Central memory CD4-positive, alpha-beta T cell (primary cell): ENCODE measurements around the gene EIF5A2.
"Not testable (repeated sequence)": the region's sequence is repeated elsewhere in the genome, so short reads cannot be mapped to it uniquely, and the experiment has no call there.

Experiments
- DNase-seq: peaks from one replicate; pipeline ENCODE4 v3.0.0; 2022

Gene EIF5A2

DNA sequence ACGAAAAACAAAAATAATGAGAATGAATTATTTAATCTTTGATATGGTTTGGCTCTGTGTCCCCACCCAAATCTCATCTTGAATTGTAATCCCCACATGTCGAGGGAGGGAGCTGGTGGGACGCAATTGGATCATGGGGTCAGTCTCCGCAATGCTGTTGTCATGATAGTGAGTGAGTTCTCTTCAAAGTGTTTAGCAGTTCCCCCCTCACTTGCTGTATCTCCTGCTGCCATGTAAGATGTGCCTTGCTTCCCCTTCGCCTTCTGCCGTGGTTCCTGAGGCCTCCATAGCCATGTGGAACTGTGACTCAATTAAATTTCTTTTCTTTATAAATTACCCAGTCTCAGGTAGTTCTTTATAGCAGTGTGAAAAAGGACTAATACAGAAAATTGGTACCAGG lies 12.1 kb downstream of the EIF5A2 start:
- DNase-seq = not testable (repeated sequence)

DNA sequence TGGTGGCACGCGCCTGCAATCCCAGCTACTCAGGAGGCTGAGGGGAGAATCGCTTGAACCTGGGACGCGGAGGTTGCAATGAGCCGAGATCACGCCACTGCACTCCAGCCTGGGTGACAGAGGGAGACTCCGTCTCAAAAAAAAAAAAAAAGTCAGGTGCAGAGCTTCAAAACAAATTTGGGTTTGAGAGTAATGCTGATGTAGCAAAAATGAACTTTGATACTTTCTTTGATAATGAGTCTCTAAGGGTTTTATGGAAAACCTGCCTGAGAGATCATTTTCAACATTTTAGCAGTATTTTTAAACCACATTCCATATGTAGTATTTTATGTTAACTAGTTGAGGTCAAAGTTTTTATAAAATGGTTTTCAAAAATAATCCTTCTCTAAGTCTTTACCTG lies 14.5 kb downstream of the EIF5A2 start:
- no peak for DNase-seq

DNA sequence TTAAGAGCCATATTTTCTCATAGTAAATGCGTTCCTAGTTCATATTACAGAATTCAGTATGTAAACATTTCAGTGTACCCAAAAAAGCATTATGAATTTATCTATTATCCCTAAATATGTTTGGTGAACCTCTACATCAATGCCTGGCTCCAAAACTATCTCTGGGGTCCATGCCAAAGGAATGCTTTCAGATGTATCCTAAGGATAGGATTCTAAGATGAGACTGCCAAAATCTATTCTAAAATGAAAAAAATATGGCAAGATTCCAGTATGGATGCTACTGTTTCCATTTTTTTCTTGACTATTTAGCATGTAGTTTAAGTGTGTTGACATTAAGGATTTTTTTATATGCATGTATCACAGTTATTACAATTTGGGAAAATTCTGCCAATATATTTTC lies 18.8 kb downstream of the EIF5A2 start:
- DNase-seq = no peak

DNA sequence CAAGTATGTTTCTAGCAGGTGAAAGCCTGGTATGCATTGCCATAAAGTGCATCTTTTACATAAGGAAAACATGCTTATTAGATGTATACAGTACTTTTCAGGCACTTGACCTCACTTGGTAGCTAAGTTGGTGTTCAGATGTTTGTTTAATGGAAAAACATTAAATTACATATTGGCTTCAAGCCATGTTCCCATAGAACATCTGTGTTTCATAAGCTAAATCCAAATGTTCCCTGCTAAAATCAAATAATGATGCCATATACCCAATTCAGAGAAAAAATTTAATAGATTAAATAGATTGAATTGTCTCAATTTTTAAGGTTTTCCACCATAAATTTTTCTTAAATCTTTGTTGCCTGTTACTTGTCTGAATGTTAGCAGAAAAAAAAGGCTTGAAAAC lies 19.3 kb downstream of the EIF5A2 start:
- no peak for DNase-seq

DNA sequence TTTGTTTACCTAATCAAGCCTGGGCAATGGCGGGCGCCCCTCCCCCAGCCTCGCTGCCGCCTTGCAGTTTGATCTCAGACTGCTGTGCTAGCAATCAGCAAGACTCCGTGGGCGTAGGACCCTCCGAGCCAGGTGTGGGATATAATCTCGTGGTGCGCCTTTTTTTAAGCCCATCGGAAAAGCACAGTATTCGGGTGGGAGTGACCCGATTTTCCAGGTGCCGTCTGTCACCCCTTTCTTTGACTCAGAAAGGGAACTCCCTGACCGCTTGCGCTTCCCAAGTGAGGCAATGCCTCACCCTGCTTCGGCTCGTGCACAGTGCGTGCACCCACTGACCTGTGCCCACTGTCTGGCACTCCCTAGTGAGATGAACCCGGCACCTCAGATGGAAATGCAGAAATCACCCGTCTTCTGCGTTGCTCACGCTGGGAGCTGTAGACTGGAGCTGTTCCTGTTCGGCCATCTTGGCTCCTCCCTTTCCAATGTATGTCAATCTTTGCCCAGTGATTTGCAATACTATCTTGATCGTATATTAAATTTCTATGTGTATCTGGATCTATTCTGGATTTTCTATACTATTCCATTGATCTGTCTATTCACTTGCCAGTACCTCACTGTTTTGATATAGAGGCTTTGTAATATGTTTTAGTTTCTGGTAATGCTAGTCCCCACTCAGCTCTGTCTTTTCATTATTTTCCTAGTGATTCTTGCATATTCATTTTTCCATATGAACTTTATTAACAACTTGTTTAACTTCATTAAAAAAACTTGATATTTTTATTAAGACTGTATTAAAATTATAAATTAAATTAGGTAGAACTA lies 24.1 kb downstream of the EIF5A2 start:
- not testable (repeated sequence) for DNase-seq

DNA sequence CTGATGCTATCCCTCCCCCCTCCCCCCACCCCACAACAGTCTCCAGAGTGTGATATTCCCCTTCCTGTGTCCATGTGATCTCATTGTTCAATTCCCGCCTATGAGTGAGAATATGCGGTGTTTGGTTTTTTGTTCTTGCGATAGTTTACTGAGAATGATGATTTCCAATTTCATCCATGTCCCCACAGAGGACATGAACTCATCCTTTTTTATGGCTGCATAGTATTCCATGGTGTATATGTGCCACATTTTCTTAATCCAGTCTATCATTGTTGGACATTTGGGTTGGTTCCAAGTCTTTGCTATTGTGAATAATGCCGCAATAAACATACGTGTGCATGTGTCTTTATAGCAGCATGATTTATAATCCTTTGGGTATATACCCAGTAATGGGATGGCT lies 29.7 kb downstream of the EIF5A2 start:
- DNase-seq = not testable (repeated sequence)

DNA sequence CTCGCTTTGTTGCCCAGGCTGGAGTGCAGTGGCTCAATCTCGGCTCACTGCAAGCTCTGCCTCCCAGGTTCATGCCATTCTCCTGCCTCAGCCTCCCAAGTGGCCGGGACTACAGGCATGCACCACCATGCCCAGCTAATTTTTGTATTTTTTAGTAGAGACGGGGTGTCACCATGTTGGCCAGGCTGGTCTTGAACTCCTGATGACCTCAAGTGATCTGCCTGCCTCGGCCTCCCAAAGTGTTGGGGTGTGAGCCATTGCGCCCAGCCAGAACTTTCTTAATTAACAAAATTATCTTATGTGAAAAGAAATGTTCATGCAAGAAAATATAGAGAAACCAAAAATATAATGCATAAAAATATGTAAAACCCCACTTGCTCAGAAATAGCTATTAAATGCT lies 31.1 kb downstream of the EIF5A2 start:
- not testable (repeated sequence) for DNase-seq

DNA sequence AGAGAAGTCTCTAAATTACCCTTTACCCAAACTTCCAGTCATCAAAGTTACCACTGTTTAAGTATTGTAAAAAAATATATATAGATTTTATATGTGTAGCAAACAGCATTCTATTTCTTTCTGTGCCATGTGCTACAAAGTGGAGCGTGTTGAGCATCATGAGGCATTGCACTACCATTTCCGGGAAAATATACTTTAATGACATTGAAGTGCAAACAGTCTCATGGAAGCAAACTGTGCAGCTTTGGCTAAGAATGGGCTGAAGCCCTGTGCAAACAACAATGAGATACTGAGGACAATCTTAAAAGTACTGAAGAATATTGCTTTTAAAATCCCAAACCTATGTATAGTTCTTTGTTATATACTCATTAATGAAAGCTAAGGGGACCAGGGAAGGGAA lies 31.9 kb downstream of the EIF5A2 start:
- DNase-seq = no peak

DNA sequence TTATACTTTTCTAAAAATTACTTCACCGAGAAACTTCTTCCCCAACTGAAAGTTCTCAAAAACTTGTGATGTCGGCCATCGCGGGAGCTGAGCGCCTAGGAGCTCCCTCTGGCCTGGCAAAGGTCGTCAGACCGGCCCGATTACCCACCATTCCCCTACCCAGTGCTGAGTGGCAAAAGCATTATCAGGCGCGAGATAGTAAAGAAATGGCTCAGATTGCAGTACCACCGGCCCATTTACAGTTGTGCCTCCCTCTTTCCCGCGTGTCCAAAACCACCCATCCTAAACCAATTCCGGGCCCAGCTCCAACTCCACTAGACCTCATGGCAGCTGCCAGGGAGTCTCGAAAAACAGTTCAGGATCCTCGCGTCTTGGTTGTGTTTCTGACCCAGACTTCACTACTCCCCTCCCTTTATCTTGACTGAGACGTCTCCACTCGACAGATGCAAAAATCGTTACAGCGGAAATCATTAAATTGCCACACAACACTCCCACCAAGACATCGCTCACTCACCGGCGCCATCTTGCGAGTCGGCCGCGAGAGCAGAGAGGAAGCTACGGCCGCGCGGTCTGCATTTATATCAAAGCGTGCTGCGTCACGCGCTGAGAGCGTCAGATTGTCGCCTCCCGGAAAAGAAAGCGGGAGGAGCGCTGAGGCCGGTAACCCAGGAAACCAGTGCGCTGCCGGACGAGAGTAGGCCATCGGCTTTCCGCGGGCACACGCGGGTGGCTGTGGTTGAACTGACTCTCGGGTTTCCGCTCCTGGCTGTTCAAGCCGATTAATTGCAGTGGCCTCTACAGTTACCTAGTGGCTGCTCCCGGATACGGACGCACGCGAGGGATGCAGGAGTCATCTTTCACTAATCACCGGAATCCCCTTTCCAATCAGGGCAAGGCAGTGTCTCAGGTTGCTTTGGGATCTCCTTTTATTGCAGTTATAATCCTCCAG lies 38.5 kb downstream of the EIF5A2 start, which contains the start of gene RPL22L1:
Gene RPL22L1, minus strand, starts transcription at position 551 of the 949 bp plus-strand sequence. Its CDS starts 28 bp downstream, at position 523.
- DNase-seq = peak; percentile 93

DNA sequence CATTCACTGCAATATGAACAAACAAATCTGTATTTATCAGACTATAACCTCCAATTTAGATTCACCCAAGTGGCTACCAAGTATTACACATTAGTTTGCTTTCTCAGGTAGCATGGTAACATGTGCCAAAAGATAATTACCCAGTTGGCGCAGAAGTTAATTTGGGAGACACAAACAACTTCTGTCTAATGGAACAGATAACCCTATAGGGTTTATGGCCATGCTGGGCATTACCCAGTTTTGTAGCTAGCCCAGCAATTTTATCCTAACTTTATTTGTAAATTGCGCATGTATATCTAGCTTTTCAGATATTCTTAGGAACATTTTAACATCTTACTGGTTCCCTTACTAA lies 39.2 kb downstream of the EIF5A2 start:
- no peak for DNase-seq

DNA sequence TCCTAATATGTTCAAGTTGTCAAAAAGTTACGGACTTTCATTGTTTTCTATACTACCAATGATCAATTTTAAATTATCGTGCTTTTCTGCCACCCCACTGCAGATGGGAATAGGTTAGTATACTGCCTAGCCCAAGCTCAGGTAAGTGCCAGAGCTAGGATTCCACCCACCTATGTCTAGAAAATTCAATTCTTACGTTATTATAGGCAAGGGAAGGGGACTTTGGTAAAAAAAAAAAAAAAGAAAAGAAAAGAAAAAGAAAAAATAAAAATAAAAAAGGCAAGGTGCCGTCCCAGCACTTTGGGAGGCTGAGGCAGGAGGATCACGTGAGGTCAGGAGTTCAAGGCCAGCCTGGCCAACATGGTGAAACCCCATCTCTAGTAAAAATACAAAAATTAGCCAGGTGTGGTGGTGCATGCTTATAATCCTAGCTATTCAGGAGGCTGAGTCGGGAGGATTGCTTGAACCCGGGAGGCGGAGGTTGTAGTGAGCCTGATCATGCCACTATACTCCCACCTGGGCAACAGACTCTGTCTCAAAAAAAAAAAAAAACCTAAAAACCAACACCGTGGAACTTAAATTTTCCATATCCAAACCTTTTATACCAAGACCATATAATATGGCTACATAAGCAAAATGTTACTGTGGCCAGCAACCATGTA lies 39.7 kb downstream of the EIF5A2 start:
- no peak for DNase-seq

DNA sequence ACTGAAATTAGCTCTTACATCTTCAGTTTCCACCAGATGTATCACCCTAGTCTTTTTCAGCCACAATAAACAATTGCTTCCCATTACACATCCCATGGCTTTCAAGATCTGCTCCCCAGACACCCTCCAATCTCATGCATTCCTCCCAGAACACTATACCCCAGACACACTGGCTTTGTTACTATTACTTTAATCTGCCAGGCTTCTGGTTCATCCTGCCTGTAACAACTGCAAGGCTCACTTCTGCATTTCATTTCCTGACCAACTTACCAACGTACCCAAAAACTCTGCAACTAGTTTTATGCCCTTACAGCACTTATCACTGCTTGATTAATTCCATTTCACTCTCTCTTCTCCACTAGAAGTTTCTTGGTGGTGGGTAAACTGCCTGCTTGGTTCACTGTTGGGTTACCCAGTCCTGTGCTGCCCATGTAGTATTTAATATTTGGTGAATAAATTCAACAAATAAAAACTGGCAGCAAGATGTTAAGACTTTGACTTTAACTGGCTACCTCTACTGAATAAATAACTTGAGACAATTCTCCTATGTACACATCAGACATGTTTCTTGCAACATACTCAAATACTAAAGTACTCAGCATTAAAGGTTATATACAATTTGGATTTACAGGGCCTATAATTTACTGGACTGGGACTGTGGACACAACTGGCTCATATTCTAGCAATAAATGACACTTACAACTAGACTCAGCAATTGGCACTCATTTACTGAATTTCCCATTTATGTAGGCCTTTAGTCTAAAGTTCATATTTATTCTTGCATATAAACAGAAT lies 41.1 kb downstream of the EIF5A2 start:
- DNase-seq = no peak

DNA sequence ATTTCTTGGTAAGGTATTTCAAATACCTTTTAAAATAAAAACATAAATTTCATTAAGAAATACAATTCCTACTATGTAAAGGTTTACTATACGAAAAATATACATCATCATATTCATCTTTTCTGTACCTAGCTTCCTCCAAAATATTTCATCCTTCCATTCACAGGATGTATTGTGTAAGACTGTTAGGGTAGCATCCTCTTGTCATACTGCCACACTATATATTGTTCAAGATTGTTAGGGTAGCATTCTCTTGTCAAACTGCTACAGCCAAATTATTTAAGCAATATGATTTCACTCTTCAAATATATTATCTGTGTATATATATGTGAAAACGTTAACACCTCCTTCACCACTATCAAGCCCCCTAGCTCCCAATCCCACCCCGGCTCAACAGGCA lies 41.9 kb downstream of the EIF5A2 start:
- DNase-seq = no peak

DNA sequence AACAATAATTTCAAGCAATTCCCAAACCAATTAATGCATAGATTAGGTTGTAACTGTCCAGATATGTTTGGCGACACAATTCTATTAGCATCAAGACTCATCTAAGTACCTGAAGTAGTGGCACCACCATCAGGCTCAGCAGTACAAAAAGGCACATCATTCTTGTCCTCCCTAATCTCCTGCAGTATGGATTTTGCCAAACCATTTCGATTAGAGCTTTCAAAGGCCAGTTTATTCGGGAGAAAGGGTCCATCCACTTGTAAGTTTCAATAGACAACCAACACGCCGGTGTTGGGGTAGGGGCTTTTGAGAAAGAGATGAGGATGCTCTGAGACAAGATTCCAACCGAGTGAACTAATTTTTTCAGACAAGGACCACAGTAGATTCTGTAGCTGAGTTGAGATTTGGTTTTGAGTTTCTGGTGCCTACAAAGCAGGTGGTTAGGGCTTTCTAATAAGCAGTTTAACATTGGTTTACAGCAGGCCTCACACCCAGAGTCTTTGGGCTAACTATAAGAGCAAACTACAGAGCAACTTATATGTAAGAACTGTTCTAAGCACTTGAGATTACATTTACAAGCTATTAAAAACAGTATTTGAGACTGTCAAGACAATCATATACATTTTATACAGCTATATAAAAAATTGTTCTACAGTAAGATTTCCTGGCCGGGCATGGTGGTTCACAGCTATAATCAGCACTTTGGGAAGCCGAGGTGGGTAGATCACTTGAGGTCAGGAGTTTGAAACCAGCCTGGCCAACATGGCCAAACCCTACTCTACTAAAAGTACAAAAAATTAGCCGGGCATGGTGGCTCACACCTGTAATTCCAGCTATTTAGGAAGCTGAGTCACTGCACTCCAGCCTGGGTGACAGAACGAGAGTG lies 43.0 kb downstream of the EIF5A2 start:
- no peak for DNase-seq

DNA sequence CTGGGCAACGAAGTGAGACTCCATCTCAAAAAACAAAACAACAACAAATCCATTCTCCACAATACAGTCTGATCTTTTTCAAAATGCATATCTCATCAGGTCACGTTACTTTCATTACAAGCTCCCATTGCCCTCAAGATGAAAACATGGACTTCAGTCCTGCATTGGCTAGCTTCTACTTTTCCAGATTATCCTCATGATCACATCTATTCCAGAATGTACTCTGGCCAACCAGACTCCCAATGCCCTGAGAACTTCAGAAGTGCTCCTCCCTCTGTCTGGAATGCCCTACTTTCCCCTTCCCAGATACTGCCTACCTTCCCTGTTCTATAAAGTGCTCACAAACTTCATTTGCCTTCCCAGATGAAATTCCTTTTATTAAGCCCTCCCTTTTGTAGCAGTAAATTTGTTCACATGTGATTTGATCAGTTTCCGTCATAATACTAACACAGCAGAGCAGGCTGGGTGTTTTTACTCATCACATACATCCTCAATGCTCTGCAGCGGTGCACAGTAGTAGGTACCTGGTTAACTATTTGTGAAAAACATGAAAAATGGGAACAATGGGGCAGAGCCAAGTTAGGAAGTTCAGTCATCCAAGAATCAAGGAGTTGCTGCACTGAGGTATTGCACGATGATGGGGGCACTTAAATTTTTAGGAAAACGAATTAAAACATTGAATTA lies 43.8 kb downstream of the EIF5A2 start:
- no peak for DNase-seq

DNA sequence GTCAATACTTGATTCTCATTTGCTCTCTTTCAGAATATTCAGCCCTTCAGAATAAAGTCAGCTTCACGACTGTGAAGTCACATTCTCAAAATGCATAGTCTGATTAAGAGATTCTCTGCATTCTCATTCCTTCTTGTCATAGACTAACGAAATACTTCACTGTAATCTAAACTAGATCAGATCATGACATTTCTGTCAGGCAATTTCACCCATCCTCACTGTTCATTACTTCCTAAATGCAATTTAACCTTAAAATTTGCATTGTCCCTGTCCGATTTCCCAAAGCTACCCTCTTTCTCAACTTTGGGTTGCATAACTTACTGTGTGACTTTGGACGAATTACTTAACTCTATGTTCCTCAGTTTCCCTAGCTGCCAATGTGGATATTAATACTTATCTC lies 44.6 kb downstream of the EIF5A2 start:
- DNase-seq = no peak

DNA sequence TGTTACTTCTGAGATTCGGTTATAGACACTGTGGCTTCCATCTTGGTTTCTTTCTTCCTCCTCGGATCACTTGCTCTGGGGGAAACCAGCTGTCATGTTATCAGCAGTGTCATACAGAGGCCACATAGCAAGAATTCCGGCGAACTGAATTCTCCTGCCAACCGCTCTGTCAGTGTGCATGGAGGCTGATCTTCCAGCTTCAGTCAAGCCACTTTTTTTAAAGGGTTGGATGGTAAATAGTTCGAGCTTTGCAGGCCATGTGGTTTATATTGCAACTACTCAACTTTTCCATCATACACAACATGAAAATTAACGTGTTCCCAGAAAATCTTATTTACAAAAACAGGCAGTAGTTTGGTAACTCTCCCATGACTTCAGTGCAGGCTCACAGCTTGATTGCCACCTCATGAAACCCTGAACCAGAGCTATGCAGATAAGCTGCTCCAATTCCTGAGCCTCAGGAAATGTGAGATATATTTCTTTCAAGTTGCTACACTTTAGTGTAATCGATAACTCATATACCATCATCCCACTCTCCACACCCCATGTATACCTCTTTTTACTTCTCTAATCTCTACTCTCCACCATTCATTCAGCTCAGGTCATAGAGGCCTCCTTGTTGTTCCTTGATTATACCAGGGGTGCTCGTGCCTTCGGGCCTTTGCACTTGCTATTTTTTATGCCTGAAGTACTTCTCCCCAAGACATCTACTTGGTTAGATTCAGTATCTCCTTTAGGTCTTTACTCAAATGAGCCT lies 45.6 kb downstream of the EIF5A2 start:
- no peak for DNase-seq

DNA sequence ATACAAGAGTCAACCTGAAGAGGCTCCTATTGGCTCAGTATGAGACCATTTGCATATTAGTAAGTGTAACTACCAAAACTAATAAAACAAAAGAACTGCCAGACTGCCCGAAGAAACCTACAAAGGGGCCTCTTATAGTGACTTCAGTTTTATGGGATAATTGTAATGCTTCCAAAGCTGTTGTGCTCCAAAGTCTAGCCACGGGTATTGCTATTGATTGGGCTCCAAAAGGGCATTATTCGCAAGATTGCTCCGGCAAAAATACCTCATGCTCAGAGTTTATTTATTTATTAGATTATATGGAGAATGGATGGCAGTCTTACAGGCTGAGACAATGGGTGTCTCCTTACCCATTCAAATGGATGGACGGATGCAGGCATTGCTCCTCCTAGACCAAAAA lies 49.8 kb downstream of the EIF5A2 start:
- no peak for DNase-seq

DNA sequence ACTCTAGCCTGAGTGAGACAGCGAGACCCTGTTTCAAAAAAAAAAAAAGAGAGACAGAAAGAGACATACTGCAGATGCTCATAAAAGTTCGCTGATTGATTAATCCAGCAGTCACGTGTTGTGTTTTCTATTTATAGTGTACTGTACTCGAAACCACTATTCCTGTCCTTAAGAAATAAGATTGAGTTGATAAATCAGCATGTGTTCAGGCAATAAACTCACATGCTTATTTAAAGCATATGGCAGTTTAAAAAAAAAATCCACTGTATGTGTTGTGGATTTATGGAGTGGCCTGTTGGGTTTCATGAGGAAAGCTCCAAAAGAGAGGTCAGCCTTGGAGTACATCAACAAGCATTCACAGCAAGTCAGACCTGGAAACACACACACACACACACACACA lies 56.1 kb downstream of the EIF5A2 start:
- no peak for DNase-seq
